ENCODE measurements around the gene SDF4.
A peak's percentile ranks its signal among the peaks of the same experiment; 100 is the strongest.

SDF4 gene

GRCh38 chr1:1245178-1245816 is 13.5 kb upstream of the SDF4 start:
- Histone ChIP-seq H3K9me3 (ENCODE audit: control insufficient read depth, insufficient read depth, low read depth, low read length) (no peaks in the 10 kb centered on the region), H3K4me3 (ENCODE audit: low read depth, low read length) (no peak overlapping the region), H3K36me3 (ENCODE audit: control insufficient read depth in 2 of 2, insufficient read depth in 1 of 2, low read length in 2 of 2) (no peaks in the 10 kb centered on the region), H3K27ac (ENCODE audit: extremely low read depth, low read depth, low read length) (no peak overlapping the region), H3K4me1 (ENCODE audit: control insufficient read depth, insufficient read depth, low read length) (no peaks in the 10 kb centered on the region)
- ChIA-PET CTCF (no interaction called here), POLR2A (no interaction called here)
- TF ChIP-seq GLIS1 (tag by site-specific recombination; IDR thresholded peaks at IDR 0.05) (0 out of 2 replicates have a peak, but pooled peaks have one; percentile 15), ZFP69B (tag by site-specific recombination; IDR thresholded peaks at IDR 0.05) (no peak), ZNF645 (tag by site-specific recombination; IDR thresholded peaks at IDR 0.05) (no peak), HIC1 (tag by site-specific recombination; IDR thresholded peaks at IDR 0.05) (0 out of 2 replicates have a peak, but pooled peaks have one; percentile 32), KLF8 (tag by site-specific recombination; IDR thresholded peaks at IDR 0.05) (0 out of 2 replicates have a peak, but pooled peaks have one; percentile 19), ZBTB8A (tag by site-specific recombination; IDR thresholded peaks at IDR 0.05) (peak; percentile 23; the same call in 1 of the 2 replicates), GLIS2 (tag by site-specific recombination; IDR thresholded peaks at IDR 0.05) (peak; percentile 35; the same call in 1 of the 2 replicates), ELK4 (IDR thresholded peaks at IDR 0.05; ENCODE audit: borderline replicate concordance, low read depth, low read length) (no peak)

- Histone ChIP-seq H3K4me1 (ENCODE audit: control insufficient read depth, insufficient read depth, low read length) (no peaks in the 10 kb centered on the region), H3K36me3 (ENCODE audit: control insufficient read depth in 2 of 2, insufficient read depth in 1 of 2, low read length in 2 of 2) (no peaks in the 10 kb centered on the region), H3K9me3 (ENCODE audit: control insufficient read depth, insufficient read depth, low read depth, low read length) (no peaks in the 10 kb centered on the region), H3K27ac (ENCODE audit: extremely low read depth, low read depth, low read length) (no peak overlapping the region), H3K4me3 (ENCODE audit: low read depth, low read length) (no peak overlapping the region)
- TF ChIP-seq ZNF600 (tag by site-specific recombination; IDR thresholded peaks at IDR 0.05) (peak; percentile 75), KLF1 (tag by site-specific recombination; IDR thresholded peaks at IDR 0.05) (no peak), ZBTB7A (tag by site-specific recombination; IDR thresholded peaks at IDR 0.05; ENCODE audit: low read depth) (peak; percentile 70; the same call in 1 of the 2 replicates), HIC1 (tag by site-specific recombination; IDR thresholded peaks at IDR 0.05) (peak; percentile 29), ZNF561 (tag by site-specific recombination; IDR thresholded peaks at IDR 0.05; ENCODE audit: borderline replicate concordance) (no peak), ZNF175 (tag by site-specific recombination; IDR thresholded peaks at IDR 0.05) (no peak), SP3 (tag by site-specific recombination; IDR thresholded peaks at IDR 0.05) (no peak), BCL11B (tag by site-specific recombination; IDR thresholded peaks at IDR 0.05; ENCODE audit: low read depth) (0 out of 2 replicates have a peak, but pooled peaks have one; percentile 8), PATZ1 (tag by site-specific recombination; IDR thresholded peaks at IDR 0.05) (0 out of 2 replicates have a peak, but pooled peaks have one; percentile 18), GLIS1 (tag by site-specific recombination; IDR thresholded peaks at IDR 0.05) (peak; percentile 10; the same call in 1 of the 2 replicates), BCL11A (tag by site-specific recombination; IDR thresholded peaks at IDR 0.05; ENCODE audit: low read depth) (peak; percentile 12; the same call in 1 of the 2 replicates)
- CTCF ChIA-PET: interaction anchor here (0.6 kb wide), 1 partner anchor 56 kb away, joined by 4 read pairs; no protein-coding TSS in a partner anchor
- POLR2A ChIA-PET: no interaction called here
Measured at GRCh38 chr1:1244192-1244811, 12.5 kb upstream of the SDF4 start.
